Parathyroid adenoma (tissue), 2 donors: ENCODE data around the gene MVB12A.
A peak's percentile ranks its signal among the peaks of the same experiment; 100 is the strongest.

Source experiments
- H2AFZ ChIP-seq: fragments of 300-600 bp; sonication (generic); one replicate; pipeline ENCODE4 v1.7.0; 2017; ENCODE audit warnings: antibody characterized with exemption, mild to moderate bottlenecking
- H3K27ac ChIP-seq: fragments of 300-600 bp; sonication (generic); one replicate; pipeline ENCODE4 v1.7.0; 2017
- H3K27me3 ChIP-seq: fragments of 300-600 bp; sonication (generic); one replicate; pipeline ENCODE4 v1.7.0; 2017; ENCODE audit warnings: low read length; ENCODE audit not compliant: control insufficient read depth, insufficient read depth
- H3K36me3 ChIP-seq: fragments of 300-600 bp; sonication (generic); one replicate; pipeline ENCODE4 v1.7.0; 2017; ENCODE audit warnings: low read length; ENCODE audit not compliant: control insufficient read depth, insufficient read depth
- H3K4me1 ChIP-seq: fragments of 300-600 bp; sonication (generic); one replicate; pipeline ENCODE4 v1.7.0; 2017; ENCODE audit warnings: control low read depth
- H3K4me2 ChIP-seq: fragments of 300-600 bp; sonication (generic); one replicate; pipeline ENCODE4 v1.7.0; 2017; ENCODE audit warnings: low read length
- H3K4me3 ChIP-seq: fragments of 300-600 bp; sonication (generic); one replicate; pipeline ENCODE4 v1.7.0; 2017; ENCODE audit warnings: low read depth, low read length
- H3K79me2 ChIP-seq: fragments of 300-600 bp; sonication (generic); one replicate; pipeline ENCODE4 v1.7.0; 2017; ENCODE audit warnings: control low read depth
- H3K9ac ChIP-seq: fragments of 300-600 bp; sonication (generic); one replicate; pipeline ENCODE4 v1.7.0; 2017; ENCODE audit warnings: mild to moderate bottlenecking
- H3K9me3 ChIP-seq: fragments of 300-600 bp; sonication (generic); one replicate; pipeline ENCODE4 v1.7.0; 2017; ENCODE audit warnings: low read length; ENCODE audit not compliant: control insufficient read depth
- CTCF ChIP-seq: fragments of 300-600 bp; sonication (generic); IDR thresholded peaks from one replicate; pipeline ENCODE4 v1.7.0; 2017; ENCODE audit warnings: antibody characterized with exemption, mild to moderate bottlenecking
- donor health status: primary hyperparathyroidism.

The MVB12A gene

GRCh38 chr19:17419621-17420474 is at the start of gene MVB12A:
TSS of gene MVB12A (plus strand) at chr19:17420047. CDS start at chr19:17420136, 89 bp downstream.
- Histone ChIP-seq H3K9ac (no peak within 1 kb of the TSS), H3K36me3 (no peaks in the 10 kb centered on the region), H3K27ac (peak within 1 kb of the TSS; percentile 62), H3K4me1 (peaks cover 2% of the 10 kb centered on the region), H3K9me3 (no peaks in the 10 kb centered on the region), H3K4me3 (peak within 1 kb of the TSS; percentile 95), H3K27me3 (no peaks in the 10 kb centered on the region), H2AFZ (peak within 1 kb of the TSS; percentile 91), H3K4me2 (peak within 1 kb of the TSS; percentile 77), H3K79me2 (no peaks in the 10 kb centered on the region)
- TF ChIP-seq CTCF: no peak

DNA sequence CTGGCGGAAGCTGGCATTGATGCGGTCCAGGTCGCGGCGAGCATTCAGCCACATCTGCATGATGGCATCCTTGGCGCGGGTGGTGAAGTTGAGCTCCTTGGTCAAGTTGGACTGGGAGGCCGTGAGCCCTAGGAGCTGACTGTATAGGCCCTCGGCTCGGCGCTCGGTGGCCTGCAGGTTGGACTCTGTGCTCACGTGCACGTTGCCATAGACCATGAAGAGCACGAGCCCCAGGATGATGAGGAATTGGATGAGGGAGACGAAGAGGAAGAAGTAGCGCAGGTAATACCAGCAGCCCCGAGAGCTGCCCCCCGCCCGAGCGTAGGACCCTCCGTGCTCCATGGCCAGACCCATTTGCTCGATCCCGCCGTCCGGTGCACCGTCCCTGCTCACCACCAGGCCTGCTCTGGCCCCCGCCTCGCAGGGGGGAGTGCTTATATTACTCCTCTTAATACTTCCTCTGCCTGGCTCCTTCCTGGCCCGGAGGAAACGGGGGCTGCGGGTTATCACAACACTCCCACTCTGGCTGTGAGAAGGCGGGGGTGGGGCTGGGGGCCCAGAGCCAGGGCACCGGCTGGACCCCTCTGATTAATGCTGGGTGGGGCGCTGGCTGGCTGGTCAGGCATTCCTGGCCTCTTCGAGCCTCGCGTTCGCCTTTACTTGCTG is 42.8 kb upstream of the MVB12A start, which contains the start of gene PLVAP:
PLVAP (minus strand) TSS at position 408 of the 666 bp plus-strand sequence; CDS start at position 354, 54 bp downstream.
- Histone ChIP-seq H3K27ac (peak within 1 kb of the TSS; percentile 42), H2AFZ (no peak within 1 kb of the TSS), H3K36me3 (no peaks in the 10 kb centered on the region), H3K9ac (no peak within 1 kb of the TSS), H3K9me3 (no peaks in the 10 kb centered on the region), H3K4me2 (peak within 1 kb of the TSS; percentile 13), H3K79me2 (no peaks in the 10 kb centered on the region), H3K4me1 (peaks cover 9% of the 10 kb centered on the region), H3K27me3 (no peaks in the 10 kb centered on the region), H3K4me3 (no peak within 1 kb of the TSS)
- no peak for TF ChIP-seq CTCF

- no peaks in the 10 kb centered on the region for H3K27me3 ChIP-seq
- no peak overlapping the region for H3K9ac ChIP-seq
- no peak for TF ChIP-seq CTCF
Observed at GRCh38 chr19:17378271-17378670, 41.6 kb upstream of the MVB12A start.

GRCh38 chr19:17379221-17379631 is 40.6 kb upstream of the MVB12A start:
- Histone ChIP-seq H2AFZ (no peak overlapping the region), H3K4me2 (no peak overlapping the region), H3K36me3 (no peaks in the 10 kb centered on the region), H3K79me2 (no peaks in the 10 kb centered on the region), H3K4me3 (no peak overlapping the region), H3K27me3 (no peaks in the 10 kb centered on the region), H3K4me1 (peaks cover 4% of the 10 kb centered on the region), H3K9me3 (no peaks in the 10 kb centered on the region), H3K27ac (no peak overlapping the region), H3K9ac (no peak overlapping the region)
- TF ChIP-seq CTCF: no peak

More at GRCh38 chr19:17378271-17378670, 41.6 kb upstream of the MVB12A start:
- no peak overlapping the region for H2AFZ ChIP-seq
- no peak overlapping the region for H3K27ac ChIP-seq
- H3K9me3 ChIP-seq: no peaks in the 10 kb centered on the region
- H3K4me2 ChIP-seq: no peak overlapping the region
- H3K36me3 ChIP-seq: no peaks in the 10 kb centered on the region
- H3K4me3 ChIP-seq: no peak overlapping the region
- H3K4me1 ChIP-seq: peaks cover 9% of the 10 kb centered on the region
- no peaks in the 10 kb centered on the region for H3K79me2 ChIP-seq
